ENCODE results near the gene AGAP1.

GRCh38 chr2:235978022-235978421 lies 484.2 kb downstream of the AGAP1 start:
- TF ChIP-seq FOXP2 (optimal IDR thresholded peaks at IDR 0.05; ENCODE audit: borderline replicate concordance, extremely low read depth, extremely low read length, insufficient read depth) (no peak), TAF1 (IDR thresholded peaks at IDR 0.05; ENCODE audit: borderline replicate concordance, insufficient read depth, low read length) (no peak), POLR2AphosphoS5 (IDR thresholded peaks at IDR 0.05; ENCODE audit: low read depth, low read length) (no peak)
- TF ChIP-seq, protein P1, sequence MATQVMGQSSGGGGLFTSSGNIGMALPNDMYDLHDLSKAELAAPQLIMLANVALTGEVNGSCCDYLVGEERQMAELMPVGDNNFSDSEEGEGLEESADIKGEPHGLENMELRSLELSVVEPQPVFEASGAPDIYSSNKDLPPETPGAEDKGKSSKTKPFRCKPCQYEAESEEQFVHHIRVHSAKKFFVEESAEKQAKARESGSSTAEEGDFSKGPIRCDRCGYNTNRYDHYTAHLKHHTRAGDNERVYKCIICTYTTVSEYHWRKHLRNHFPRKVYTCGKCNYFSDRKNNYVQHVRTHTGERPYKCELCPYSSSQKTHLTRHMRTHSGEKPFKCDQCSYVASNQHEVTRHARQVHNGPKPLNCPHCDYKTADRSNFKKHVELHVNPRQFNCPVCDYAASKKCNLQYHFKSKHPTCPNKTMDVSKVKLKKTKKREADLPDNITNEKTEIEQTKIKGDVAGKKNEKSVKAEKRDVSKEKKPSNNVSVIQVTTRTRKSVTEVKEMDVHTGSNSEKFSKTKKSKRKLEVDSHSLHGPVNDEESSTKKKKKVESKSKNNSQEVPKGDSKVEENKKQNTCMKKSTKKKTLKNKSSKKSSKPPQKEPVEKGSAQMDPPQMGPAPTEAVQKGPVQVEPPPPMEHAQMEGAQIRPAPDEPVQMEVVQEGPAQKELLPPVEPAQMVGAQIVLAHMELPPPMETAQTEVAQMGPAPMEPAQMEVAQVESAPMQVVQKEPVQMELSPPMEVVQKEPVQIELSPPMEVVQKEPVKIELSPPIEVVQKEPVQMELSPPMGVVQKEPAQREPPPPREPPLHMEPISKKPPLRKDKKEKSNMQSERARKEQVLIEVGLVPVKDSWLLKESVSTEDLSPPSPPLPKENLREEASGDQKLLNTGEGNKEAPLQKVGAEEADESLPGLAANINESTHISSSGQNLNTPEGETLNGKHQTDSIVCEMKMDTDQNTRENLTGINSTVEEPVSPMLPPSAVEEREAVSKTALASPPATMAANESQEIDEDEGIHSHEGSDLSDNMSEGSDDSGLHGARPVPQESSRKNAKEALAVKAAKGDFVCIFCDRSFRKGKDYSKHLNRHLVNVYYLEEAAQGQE (IDR thresholded peaks at IDR 0.05; ENCODE audit: insufficient read depth in 1 of 2, low read depth in 2 of 2, low read length in 2 of 2): no peak
